ENCODE measurements around the gene RAB10. TPM values are rescaled to one million over a fixed set of nuclear protein-coding genes. Genes with fewer than 3 reads are reported as not detected.
A peak's percentile ranks its signal among the peaks of the same experiment; 100 is the strongest.

RAB10 gene
- total and polyA plus RNA-seq, 2 of the 13 experiments (the other 11 are each of a cell fraction or from before 2014, with no cell fraction given) = 48.2 to 120 TPM

DNA sequence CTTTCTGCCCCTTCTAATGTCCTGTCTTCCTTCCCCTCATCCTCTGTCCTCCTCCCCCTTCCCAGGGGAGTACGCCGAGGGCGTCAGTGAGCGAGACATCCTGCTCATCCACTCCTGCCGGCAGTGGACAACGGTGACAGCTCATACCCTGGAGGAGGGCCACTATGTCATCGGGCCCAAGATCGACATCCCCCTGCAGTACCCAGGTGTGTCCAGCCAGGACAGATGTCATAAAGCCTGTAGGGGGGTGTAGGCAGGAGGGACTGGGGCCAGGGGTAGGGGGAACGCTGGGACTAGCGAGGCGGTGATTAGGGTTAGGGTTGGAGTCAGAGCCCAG lies 142.4 kb downstream of the RAB10 start:
- Histone ChIP-seq H3K79me2 (ENCODE audit: insufficient read depth, low read length) (no peaks in the 10 kb centered on the region), H3K36me3 (replicated peaks in 1 of 2; ENCODE audit: control insufficient read depth in 1 of 2, insufficient read depth in 2 of 2, low read length in 2 of 2) (no peaks in the 10 kb centered on the region), H2AFZ (ENCODE audit: low read length) (no peak overlapping the region), H4K20me1 (ENCODE audit: insufficient read depth, low read length) (no peaks in the 10 kb centered on the region; the same call in 1 of the 2 replicates), H3K27ac (ENCODE audit: extremely low read length, insufficient read depth, low read length) (no peak overlapping the region), H3K9me3 (ENCODE audit: low read length) (no peaks in the 10 kb centered on the region), H3K9ac (ENCODE audit: insufficient read depth, low read depth, low read length) (no peak overlapping the region), H3K27me3 (ENCODE audit: control insufficient read depth in 1 of 2, insufficient read depth in 2 of 2, low read length in 2 of 2) (peaks cover 15 to 57% of the 10 kb centered on the region in 2 experiments), H3K4me2 (ENCODE audit: low read depth, low read length) (peak overlapping the region; percentile 21; the same call in 1 of the 2 replicates), H3K4me3 (replicated peaks in 1 of 3; ENCODE audit: insufficient read depth in 1 of 3, low read depth in 2 of 3, low read length in 3 of 3) (no peak overlapping the region), H3K4me1 (ENCODE audit: insufficient read depth, low read length) (peaks cover 21% of the 10 kb centered on the region)
- no TSS peak for BruUV-seq (replicated peaks)
- POLR2A ChIA-PET = no interaction called here
- FAIRE-seq (no peak), ATAC-seq (peak; percentile 15), DNase-seq (ENCODE audit: low spot score) (no peak)
- CTCF ChIA-PET (ENCODE audit: low intra/inter-chr PET ratio, low total read pairs) = no interaction called here
- WGBS (ENCODE audit: low lambda C conversion rate) = 34% methylated on average over 11 of the region's 11 CpGs
- intact Hi-C loops (cut with micrococcal nuclease; ENCODE audit: unreplicated experiment) (no loop called here), in situ Hi-C loops (cut with HindIII; ENCODE audit: extremely low pct_ligation_motif_present, low pct_unique_long_range_greater_than_20kb) (no loop called here)
- TF ChIP-seq ARID5B (CRISPR knock-in tag; IDR thresholded peaks at IDR 0.05) (no peak), ZNF883 (CRISPR knock-in tag; IDR thresholded peaks at IDR 0.05; ENCODE audit: not compliant biosample characterization) (no peak), ZBTB20 (CRISPR knock-in tag; IDR thresholded peaks at IDR 0.05; ENCODE audit: borderline replicate concordance, low read depth) (no peak), HHEX (CRISPR knock-in tag; IDR thresholded peaks at IDR 0.05) (no peak), ZNF672 (CRISPR knock-in tag; IDR thresholded peaks at IDR 0.05) (peak; percentile 79; the same call in 1 of the 2 replicates), PRDM15 (CRISPR knock-in tag; IDR thresholded peaks at IDR 0.05) (no peak), ZNF781 (CRISPR knock-in tag; IDR thresholded peaks at IDR 0.05; ENCODE audit: borderline replicate concordance, not compliant biosample characterization) (no peak)
- TF ChIP-seq, protein P1, sequence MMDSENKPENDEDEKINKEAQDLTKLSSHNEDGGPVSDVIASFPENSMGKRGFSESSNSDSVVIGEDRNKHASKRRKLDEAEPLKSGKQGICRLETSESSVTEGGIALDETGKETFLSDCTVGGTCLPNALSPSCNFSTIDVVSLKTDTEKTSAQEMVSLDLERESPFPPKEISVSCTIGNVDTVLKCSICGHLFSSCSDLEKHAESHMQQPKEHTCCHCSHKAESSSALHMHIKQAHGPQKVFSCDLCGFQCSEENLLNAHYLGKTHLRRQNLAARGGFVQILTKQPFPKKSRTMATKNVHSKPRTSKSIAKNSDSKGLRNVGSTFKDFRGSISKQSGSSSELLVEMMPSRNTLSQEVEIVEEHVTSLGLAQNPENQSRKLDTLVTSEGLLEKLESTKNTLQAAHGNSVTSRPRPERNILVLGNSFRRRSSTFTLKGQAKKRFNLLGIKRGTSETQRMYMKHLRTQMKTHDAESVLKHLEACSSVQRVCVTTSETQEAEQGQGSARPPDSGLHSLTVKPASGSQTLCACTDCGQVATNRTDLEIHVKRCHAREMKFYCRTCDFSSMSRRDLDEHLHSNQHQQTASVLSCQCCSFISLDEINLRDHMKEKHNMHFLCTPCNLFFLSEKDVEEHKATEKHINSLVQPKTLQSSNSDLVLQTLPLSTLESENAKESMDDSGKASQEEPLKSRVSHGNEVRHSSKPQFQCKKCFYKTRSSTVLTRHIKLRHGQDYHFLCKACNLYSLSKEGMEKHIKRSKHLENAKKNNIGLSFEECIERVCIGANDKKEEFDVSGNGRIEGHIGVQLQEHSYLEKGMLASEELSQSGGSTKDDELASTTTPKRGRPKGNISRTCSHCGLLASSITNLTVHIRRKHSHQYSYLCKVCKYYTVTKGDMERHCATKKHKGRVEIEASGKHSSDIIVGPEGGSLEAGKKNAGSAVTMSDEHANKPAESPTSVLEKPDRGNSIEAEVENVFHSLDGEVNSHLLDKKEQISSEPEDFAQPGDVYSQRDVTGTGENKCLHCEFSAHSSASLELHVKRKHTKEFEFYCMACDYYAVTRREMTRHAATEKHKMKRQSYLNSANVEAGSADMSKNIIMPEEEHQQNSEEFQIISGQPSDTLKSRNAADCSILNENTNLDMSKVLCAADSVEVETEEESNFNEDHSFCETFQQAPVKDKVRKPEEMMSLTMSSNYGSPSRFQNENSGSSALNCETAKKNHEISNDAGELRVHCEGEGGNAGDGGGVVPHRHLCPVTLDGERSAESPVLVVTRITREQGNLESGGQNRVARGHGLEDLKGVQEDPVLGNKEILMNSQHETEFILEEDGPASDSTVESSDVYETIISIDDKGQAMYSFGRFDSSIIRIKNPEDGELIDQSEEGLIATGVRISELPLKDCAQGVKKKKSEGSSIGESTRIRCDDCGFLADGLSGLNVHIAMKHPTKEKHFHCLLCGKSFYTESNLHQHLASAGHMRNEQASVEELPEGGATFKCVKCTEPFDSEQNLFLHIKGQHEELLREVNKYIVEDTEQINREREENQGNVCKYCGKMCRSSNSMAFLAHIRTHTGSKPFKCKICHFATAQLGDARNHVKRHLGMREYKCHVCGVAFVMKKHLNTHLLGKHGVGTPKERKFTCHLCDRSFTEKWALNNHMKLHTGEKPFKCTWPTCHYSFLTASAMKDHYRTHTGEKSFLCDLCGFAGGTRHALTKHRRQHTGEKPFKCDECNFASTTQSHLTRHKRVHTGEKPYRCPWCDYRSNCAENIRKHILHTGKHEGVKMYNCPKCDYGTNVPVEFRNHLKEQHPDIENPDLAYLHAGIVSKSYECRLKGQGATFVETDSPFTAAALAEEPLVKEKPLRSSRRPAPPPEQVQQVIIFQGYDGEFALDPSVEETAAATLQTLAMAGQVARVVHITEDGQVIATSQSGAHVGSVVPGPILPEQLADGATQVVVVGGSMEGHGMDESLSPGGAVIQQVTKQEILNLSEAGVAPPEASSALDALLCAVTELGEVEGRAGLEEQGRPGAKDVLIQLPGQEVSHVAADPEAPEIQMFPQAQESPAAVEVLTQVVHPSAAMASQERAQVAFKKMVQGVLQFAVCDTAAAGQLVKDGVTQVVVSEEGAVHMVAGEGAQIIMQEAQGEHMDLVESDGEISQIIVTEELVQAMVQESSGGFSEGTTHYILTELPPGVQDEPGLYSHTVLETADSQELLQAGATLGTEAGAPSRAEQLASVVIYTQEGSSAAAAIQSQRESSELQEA (CRISPR knock-in tag; IDR thresholded peaks at IDR 0.05; ENCODE audit: not compliant biosample characterization) = no peak

All from HepG2 (cell line).